Caco-2 (cell line): Measurements from ENCODE around the gene CAPRIN2. TPM values are rescaled to one million over a fixed set of nuclear protein-coding genes. Genes with fewer than 3 reads are reported as not detected.

Experiments
- BruUV-seq: library from RNA; stranded (reverse); fragments of 400-500 nt; replicated peaks from 2 replicates; lab custom pipeline; 2021; lab: Mats Ljungman, UMichigan
- CTCF ChIA-PET: fragments of 300-600 bp; sonication (Branson Sonifier 250); formaldehyde crosslinking; loops from one replicate; lab custom pipeline; 2022; ENCODE audit warnings: antibody characterized with exemption; lab: Charles Lee
- POLR2A ChIA-PET: fragments of 300-600 bp; sonication (Branson Sonifier 250); formaldehyde crosslinking; loops from one replicate; lab custom pipeline; 2022; ENCODE audit warnings: antibody characterized with exemption; lab: Charles Lee
- DNase-seq, 2 experiments: peaks; one replicate each; pipeline versions ENCODE4 v3.0.0 to v3.0.0-alpha.2; 2020 to 2022
- H3K27me3 ChIP-seq: replicated peaks from 2 replicates; pipeline ENCODE4 v1.6.0; 2011; ENCODE audit warnings: low read length; ENCODE audit not compliant: control insufficient read depth, insufficient read depth
- H3K36me3 ChIP-seq: 2 replicates; pipeline ENCODE4 v1.5.1; 2011; ENCODE audit warnings: low read length; ENCODE audit not compliant: control insufficient read depth, insufficient read depth
- H3K4me1 ChIP-seq: fragments of 250-450 bp; sonication (Bioruptor Pico); 2 replicates; pipeline ENCODE4 v1.5.1; 2020; ENCODE audit warnings: mild to moderate bottlenecking
- H3K4me3 ChIP-seq: 2 replicates; pipeline ENCODE4 v1.5.1; 2011; ENCODE audit warnings: low read depth, mild to moderate bottlenecking, control low read depth, low read length
- H3K9me3 ChIP-seq: fragments of 250-450 bp; sonication (Bioruptor Pico); 2 replicates; pipeline ENCODE4 v1.5.1; 2020; ENCODE audit warnings: mild to moderate bottlenecking, moderate library complexity
- H3K27ac Mint-ChIP-seq: one replicate; pipeline ENCODE4 v1.8.0; 2022; ENCODE audit warnings: mixed read lengths; ENCODE audit not compliant: unreplicated experiment
- H3K27me3 Mint-ChIP-seq: one replicate; pipeline ENCODE4 v1.8.0; 2022; ENCODE audit warnings: mixed read lengths; ENCODE audit not compliant: insufficient read depth, unreplicated experiment
- H3K36me3 Mint-ChIP-seq: one replicate; pipeline ENCODE4 v1.8.0; 2022; ENCODE audit warnings: mild to moderate bottlenecking, mixed read lengths; ENCODE audit not compliant: insufficient read depth, unreplicated experiment
- H3K4me1 Mint-ChIP-seq: one replicate; pipeline ENCODE4 v1.8.0; 2022; ENCODE audit warnings: low read depth, mixed read lengths; ENCODE audit not compliant: unreplicated experiment
- H3K4me3 Mint-ChIP-seq: one replicate; pipeline ENCODE4 v1.8.0; 2022; ENCODE audit warnings: mild to moderate bottlenecking, moderate library complexity, mixed read lengths; ENCODE audit not compliant: unreplicated experiment
- H3K9me3 Mint-ChIP-seq: one replicate; pipeline ENCODE4 v1.8.0; 2022; ENCODE audit warnings: mixed read lengths; ENCODE audit not compliant: unreplicated experiment
- CTCF ChIP-seq, 2 experiments: fragments of 200-600 bp in 1 of 2; IDR thresholded peaks; 1 replicate in 1 of 2; 2 replicates in 1 of 2; pipeline versions ENCODE4 v1.5.1 to v1.8.0; 2011 to 2022; ENCODE audit warnings: antibody characterized with exemption in 1 of 2, control low read depth in 1 of 2, inconsistent platforms in 1 of 2, low read depth in 1 of 2, low read length in 1 of 2, mild to moderate bottlenecking in 1 of 2, moderate library complexity in 1 of 2; ENCODE audit not compliant: insufficient read depth in 1 of 2, severe bottlenecking in 1 of 2, unreplicated experiment in 1 of 2
- intact Hi-C: fragments of 100-400 bp; cut with micrococcal nuclease; formaldehyde crosslinking; loops from one replicate; pipeline ENCODE4 v1.10.0; 2022; ENCODE audit not compliant: unreplicated experiment
- total RNA-seq: library from RNA; stranded (reverse); gene quantifications from 2 replicates; pipeline ENCODE4 v1.2.3, GENCODE V29; 2022

The CAPRIN2 gene
- total RNA-seq, 1 experiment from 2014 or later: 19.6 TPM

GRCh38 chr12:30739020-30739419, 15.7 kb downstream of the CAPRIN2 start:
- intact Hi-C loops: no loop called here
- no peaks in the 10 kb centered on the region; the same call in 1 of the 2 replicates for H3K36me3 ChIP-seq
- DNase-seq: no peak
- no peak overlapping the region for H3K4me3 ChIP-seq
- ChIA-PET CTCF (no interaction called here), POLR2A (no interaction called here)
- no TSS peak for BruUV-seq
- no peaks in the 10 kb centered on the region for H3K27me3 ChIP-seq
- H3K4me1 Mint-ChIP-seq: no peaks in the 10 kb centered on the region
- H3K9me3 Mint-ChIP-seq: no peaks in the 10 kb centered on the region
- H3K4me1 ChIP-seq: no peaks in the 10 kb centered on the region
- H3K36me3 Mint-ChIP-seq: peaks cover 5% of the 10 kb centered on the region
- no peaks in the 10 kb centered on the region for H3K27me3 Mint-ChIP-seq
- TF ChIP-seq CTCF (IDR thresholded peaks at IDR 0.05; ENCODE audit: insufficient read depth in 1 of 2, low read depth in 1 of 2, low read length in 1 of 2, severe bottlenecking in 1 of 2, unreplicated experiment in 1 of 2): no peak
- H3K9me3 ChIP-seq: no peaks in the 10 kb centered on the region
- H3K4me3 Mint-ChIP-seq: no peak overlapping the region
- H3K27ac Mint-ChIP-seq: no peak overlapping the region

DNA sequence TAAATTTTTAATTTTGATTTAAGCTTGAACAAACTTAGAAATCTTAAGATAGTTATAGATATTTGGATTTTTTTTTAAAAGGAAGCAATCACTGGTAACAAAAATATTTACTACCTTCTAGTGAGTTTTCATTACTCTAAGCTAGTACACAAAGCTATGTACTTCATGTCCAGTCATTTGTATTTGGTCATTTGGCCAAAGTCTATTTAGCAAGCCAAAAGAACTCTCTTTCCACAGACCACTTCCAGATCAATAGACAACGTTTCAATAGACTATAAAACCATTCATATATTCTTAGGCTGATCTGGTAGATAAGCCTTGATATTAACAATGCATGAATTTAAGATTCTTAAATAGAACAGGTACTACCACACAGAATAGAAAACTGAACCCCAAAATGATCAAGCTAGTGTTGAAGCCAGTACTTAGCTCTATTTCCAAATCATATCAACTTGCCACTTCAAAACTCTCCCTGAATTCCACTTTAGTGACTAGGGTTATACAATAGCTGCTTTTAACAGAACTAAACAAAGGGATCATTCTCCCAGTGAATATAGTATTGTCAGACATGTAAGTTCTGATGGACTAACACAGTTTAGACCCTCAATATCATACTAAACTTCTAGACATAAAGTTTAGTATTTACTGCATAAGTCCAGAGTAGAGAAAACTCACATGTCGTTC, 21.7 kb downstream of the CAPRIN2 start:
- peaks cover 14% of the 10 kb centered on the region for H3K36me3 Mint-ChIP-seq
- Histone ChIP-seq H3K4me1 (no peaks in the 10 kb centered on the region), H3K4me3 (no peak overlapping the region), H3K36me3 (no peaks in the 10 kb centered on the region; the same call in 1 of the 2 replicates), H3K27me3 (no peaks in the 10 kb centered on the region), H3K9me3 (no peaks in the 10 kb centered on the region)
- no peak for TF ChIP-seq CTCF (IDR thresholded peaks at IDR 0.05; ENCODE audit: insufficient read depth in 1 of 2, low read depth in 1 of 2, low read length in 1 of 2, severe bottlenecking in 1 of 2, unreplicated experiment in 1 of 2)
- DNase-seq: no peak
- H3K27ac Mint-ChIP-seq: no peak overlapping the region
- intact Hi-C loops: no loop called here
- H3K27me3 Mint-ChIP-seq: no peaks in the 10 kb centered on the region
- no TSS peak for BruUV-seq
- no peak overlapping the region for H3K4me3 Mint-ChIP-seq
- no peaks in the 10 kb centered on the region for H3K9me3 Mint-ChIP-seq
- no peaks in the 10 kb centered on the region for H3K4me1 Mint-ChIP-seq
- ChIA-PET CTCF (no interaction called here), POLR2A (no interaction called here)

DNA sequence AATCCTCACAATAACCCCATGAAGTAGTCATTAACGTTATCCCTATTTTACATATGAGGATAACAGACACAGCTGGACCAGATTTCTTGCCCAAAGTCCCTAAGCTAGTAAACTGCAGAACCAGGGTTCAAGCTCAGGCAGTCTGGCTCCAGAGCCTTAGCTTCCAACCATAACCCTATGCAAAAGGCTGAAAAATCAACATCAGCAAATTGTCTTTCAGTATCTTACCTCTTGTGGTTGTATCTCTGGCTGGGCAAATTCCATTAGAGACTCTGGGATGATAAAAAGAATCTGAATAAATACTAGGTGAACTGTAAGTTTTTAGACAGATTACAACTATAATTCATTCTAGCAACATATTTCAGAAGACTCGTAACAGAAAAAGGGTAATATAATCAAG, 24.7 kb downstream of the CAPRIN2 start:
- no peak for TF ChIP-seq CTCF (IDR thresholded peaks at IDR 0.05; ENCODE audit: insufficient read depth in 1 of 2, low read depth in 1 of 2, low read length in 1 of 2, severe bottlenecking in 1 of 2, unreplicated experiment in 1 of 2)
- H3K36me3 ChIP-seq: no peaks in the 10 kb centered on the region; the same call in 1 of the 2 replicates
- no peaks in the 10 kb centered on the region for H3K9me3 Mint-ChIP-seq
- intact Hi-C loops: no loop called here
- H3K9me3 ChIP-seq: no peaks in the 10 kb centered on the region
- H3K4me3 Mint-ChIP-seq: no peak overlapping the region
- BruUV-seq: no TSS peak
- POLR2A ChIA-PET: interaction anchor here (0.5 kb wide), 1 partner anchor 678 kb away, joined by 3 read pairs; no protein-coding TSS in a partner anchor
- CTCF ChIA-PET: no interaction called here
- peaks cover 6% of the 10 kb centered on the region; the same call in 1 of the 2 replicates for H3K4me1 ChIP-seq
- H3K36me3 Mint-ChIP-seq: peaks cover 14% of the 10 kb centered on the region
- H3K4me1 Mint-ChIP-seq: no peaks in the 10 kb centered on the region
- no peaks in the 10 kb centered on the region for H3K27me3 ChIP-seq
- DNase-seq: no peak
- no peaks in the 10 kb centered on the region for H3K27me3 Mint-ChIP-seq
- H3K4me3 ChIP-seq: no peak overlapping the region
- no peak overlapping the region for H3K27ac Mint-ChIP-seq
